ENCODE data around the gene MMP7. TPM values are rescaled to one million over a fixed set of nuclear protein-coding genes. Genes with fewer than 3 reads are reported as not detected.

The MMP7 gene
- total RNA-seq, 4 donors from 2014 or later = not detected

DNA sequence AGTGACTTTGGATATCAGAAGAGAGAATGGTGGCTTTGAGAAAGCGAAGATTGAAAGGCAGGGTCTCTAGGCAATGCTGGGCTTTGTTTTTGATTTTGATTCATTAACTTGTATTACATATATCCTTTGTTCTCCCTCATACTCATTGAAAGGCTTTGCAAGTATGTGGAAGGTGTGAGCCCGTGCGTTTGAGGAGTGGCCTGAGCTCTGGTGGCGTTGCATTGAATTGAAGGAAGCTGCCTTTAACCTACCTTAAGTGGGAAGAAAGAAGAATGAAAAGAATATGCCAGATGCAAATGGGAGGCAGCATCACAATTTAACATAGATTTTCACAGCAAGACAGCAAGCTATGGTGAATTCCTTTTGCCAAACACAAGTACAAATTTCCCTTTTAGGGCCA is 6.7 kb downstream of the MMP7 start:
- intact Hi-C loops (cut with DNase I; ENCODE audit: low total_unique reads) (no loop called here), in situ Hi-C loops (cut with MboI; ENCODE audit: low pct_ligation_motif_present in 1 of 4, low pct_unique_long_range_greater_than_20kb in 1 of 4, low sequenced_read_pairs in 3 of 4) (no loop called here)
- Histone ChIP-seq H3K27ac (no peak overlapping the region), H3K4me3 (no peak overlapping the region), H3K9me3 (no peaks in the 10 kb centered on the region), H3K27me3 (no peaks in the 10 kb centered on the region), H3K36me3 (no peaks in the 10 kb centered on the region), H3K4me1 (no peaks in the 10 kb centered on the region)
- no peak for DNase-seq
- 94 to 100% methylated on average over 3 to 4 of the region's 4 CpGs for WGBS, 2 donors (ENCODE audit: low coverage in 1 of 2)
- TF ChIP-seq POLR2AphosphoS5 (IDR thresholded peaks at IDR 0.05) (no peak), CTCF (IDR thresholded peaks at IDR 0.05) (no peak), EP300 (IDR thresholded peaks at IDR 0.05; ENCODE audit: low read depth) (no peak), POLR2A (IDR thresholded peaks at IDR 0.05) (no peak)

DNA sequence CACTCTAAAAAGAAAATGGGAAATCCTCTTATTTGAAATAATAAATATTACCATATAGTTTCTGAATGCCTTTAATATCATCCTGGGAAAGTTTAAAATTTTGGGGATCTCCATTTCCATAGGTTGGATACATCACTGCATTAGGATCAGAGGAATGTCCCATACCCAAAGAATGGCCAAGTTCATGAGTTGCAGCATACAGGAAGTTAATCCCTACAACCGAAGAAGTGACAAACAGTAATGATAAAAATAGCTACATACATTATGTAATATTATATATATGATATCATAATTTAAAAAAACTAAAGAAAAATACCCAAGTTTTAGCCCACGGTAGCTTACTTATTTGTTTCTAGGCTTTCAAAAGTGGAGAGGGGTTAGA is 7.4 kb downstream of the MMP7 start:
- 71 to 74% methylated on average over 2 of the region's 2 CpGs for WGBS, 2 donors (ENCODE audit: low coverage in 1 of 2)

GRCh38 chr11:102522312-102523188 is 8.0 kb downstream of the MMP7 start:
- Histone ChIP-seq H3K9me3 (no peaks in the 10 kb centered on the region), H3K27me3 (no peaks in the 10 kb centered on the region), H3K27ac (no peak overlapping the region), H3K36me3 (no peaks in the 10 kb centered on the region), H3K4me3 (no peak overlapping the region), H3K4me1 (no peaks in the 10 kb centered on the region)
- in situ Hi-C loops (cut with MboI; ENCODE audit: low pct_ligation_motif_present in 1 of 4, low pct_unique_long_range_greater_than_20kb in 1 of 4, low sequenced_read_pairs in 3 of 4) (no loop called here), intact Hi-C loops (cut with DNase I; ENCODE audit: low total_unique reads) (no loop called here)
- WGBS, 2 donors (ENCODE audit: low coverage in 1 of 2) = 49 to 65% methylated on average over 5 of the region's 5 CpGs
- DNase-seq = no peak
- TF ChIP-seq POLR2AphosphoS5 (IDR thresholded peaks at IDR 0.05) = no peak

More for the DNA sequence above, 7.4 kb downstream of the MMP7 start:
- in situ Hi-C loops (cut with MboI; ENCODE audit: low pct_ligation_motif_present in 1 of 4, low pct_unique_long_range_greater_than_20kb in 1 of 4, low sequenced_read_pairs in 3 of 4) (no loop called here), intact Hi-C loops (cut with DNase I; ENCODE audit: low total_unique reads) (no loop called here)
- no peak for DNase-seq
- TF ChIP-seq CTCF (IDR thresholded peaks at IDR 0.05) (no peak), POLR2A (IDR thresholded peaks at IDR 0.05) (no peak), EP300 (IDR thresholded peaks at IDR 0.05; ENCODE audit: low read depth) (no peak), POLR2AphosphoS5 (IDR thresholded peaks at IDR 0.05) (no peak)
- Histone ChIP-seq H3K4me1 (no peaks in the 10 kb centered on the region), H3K27ac (no peak overlapping the region), H3K27me3 (no peaks in the 10 kb centered on the region), H3K4me3 (no peak overlapping the region), H3K9me3 (no peaks in the 10 kb centered on the region), H3K36me3 (no peaks in the 10 kb centered on the region)

- intact Hi-C loops (cut with DNase I; ENCODE audit: low total_unique reads) = no loop called here
- Histone ChIP-seq H3K27ac (no peak overlapping the region), H3K27me3 (no peaks in the 10 kb centered on the region), H3K36me3 (no peaks in the 10 kb centered on the region), H3K9me3 (no peaks in the 10 kb centered on the region), H3K4me3 (no peak overlapping the region), H3K4me1 (no peaks in the 10 kb centered on the region)
- no peak for DNase-seq
- in situ Hi-C loops (cut with MboI; ENCODE audit: low pct_ligation_motif_present in 1 of 4, low pct_unique_long_range_greater_than_20kb in 1 of 4, low sequenced_read_pairs in 3 of 4) = no loop called here
- WGBS, 2 donors (ENCODE audit: low coverage in 1 of 2) = 86% methylated on average over 10 of the region's 10 CpGs; no CpG with 5 or more reads in 1 of the 2 donors
- TF ChIP-seq CTCF (IDR thresholded peaks at IDR 0.05) (no peak), POLR2A (IDR thresholded peaks at IDR 0.05) (no peak), EP300 (IDR thresholded peaks at IDR 0.05; ENCODE audit: low read depth) (no peak), POLR2AphosphoS5 (IDR thresholded peaks at IDR 0.05) (no peak)
These were observed 9.4 kb downstream of the MMP7 start for GRCh38 chr11:102521121-102521520.
